COLO668 (cell line): Measurements from ENCODE around the gene FOXP3.

Experiments used
- DNase-seq: peaks from one replicate; lab custom pipeline; 2025; ENCODE audit not compliant: unreplicated experiment; lab: John Stamatoyannopoulos, UW

FOXP3 gene

GRCh38 chrX:49250578-49250977 lies 13.9 kb downstream of the FOXP3 start:
- no peak for DNase-seq

GRCh38 chrX:49250066-49250465 lies 14.4 kb downstream of the FOXP3 start:
- no peak for DNase-seq

- no peak for DNase-seq
Measured at GRCh38 chrX:49249616-49250015, 14.9 kb downstream of the FOXP3 start.

GRCh38 chrX:49249071-49249470 lies 15.4 kb downstream of the FOXP3 start:
- DNase-seq = no peak

- DNase-seq = no peak
Measured at GRCh38 chrX:49247916-49248811, 16.3 kb downstream of the FOXP3 start.

- no peak for DNase-seq
Measured at GRCh38 chrX:49247346-49247745, 17.2 kb downstream of the FOXP3 start.

- DNase-seq = no peak
Measured at GRCh38 chrX:49246541-49246940, 18.0 kb downstream of the FOXP3 start.

- DNase-seq = no peak
Measured at GRCh38 chrX:49244207-49244606, 20.3 kb downstream of the FOXP3 start.

GRCh38 chrX:49243166-49243565 lies 21.3 kb downstream of the FOXP3 start:
- no peak for DNase-seq

- no peak for DNase-seq
Measured at GRCh38 chrX:49242545-49243066, 21.9 kb downstream of the FOXP3 start.

GRCh38 chrX:49238735-49239134 lies 25.8 kb downstream of the FOXP3 start:
- no peak for DNase-seq

GRCh38 chrX:49237060-49237459 lies 27.4 kb downstream of the FOXP3 start:
- no peak for DNase-seq

- no peak for DNase-seq
Measured at GRCh38 chrX:49233887-49234555, 30.5 kb downstream of the FOXP3 start.

GRCh38 chrX:49233176-49233575 lies 31.3 kb downstream of the FOXP3 start, which contains the start of gene CACNA1F:
TSS of gene CACNA1F (minus strand) at chrX:49233340. CDS start at chrX:49233309, 31 bp downstream.
- DNase-seq = no peak

GRCh38 chrX:49232525-49232924 lies 32.0 kb downstream of the FOXP3 start:
- no peak for DNase-seq

GRCh38 chrX:49231333-49232000 lies 33.0 kb downstream of the FOXP3 start:
- no peak for DNase-seq

GRCh38 chrX:49230500-49231232 lies 33.8 kb downstream of the FOXP3 start:
- peak; percentile 67 for DNase-seq

- DNase-seq = no peak
Measured at GRCh38 chrX:49228185-49228584, 36.3 kb downstream of the FOXP3 start.

- no peak for DNase-seq
Measured at GRCh38 chrX:49227726-49228125, 36.8 kb downstream of the FOXP3 start.

- no peak for DNase-seq
Measured at GRCh38 chrX:49226946-49227345, 37.6 kb downstream of the FOXP3 start.

GRCh38 chrX:49225858-49226257 lies 38.7 kb downstream of the FOXP3 start:
- DNase-seq = no peak
